Mesodermal cell (in vitro differentiated cells): ENCODE measurements around the gene HSD17B3.
"Not testable (repeated sequence)": the region's sequence is repeated elsewhere in the genome, so short reads cannot be mapped to it uniquely, and the experiment has no call there.

Experiments
- H3K27ac ChIP-seq: 2 replicates; pipeline ENCODE4 v1.7.0; 2013; ENCODE audit warnings: mild to moderate bottlenecking, low read depth, low read length, moderate library complexity; ENCODE audit not compliant: severe bottlenecking
- H3K36me3 ChIP-seq: 2 replicates; pipeline ENCODE4 v1.7.1; 2013; ENCODE audit warnings: mild to moderate bottlenecking, low read length, moderate library complexity; ENCODE audit not compliant: control insufficient read depth, insufficient read depth
- H3K4me1 ChIP-seq: one replicate; pipeline ENCODE4 v1.7.1; 2013; ENCODE audit warnings: mild to moderate bottlenecking, low read length; ENCODE audit not compliant: insufficient read depth, control insufficient read depth, poor library complexity, severe bottlenecking
- H3K4me3 ChIP-seq: 2 replicates; pipeline ENCODE4 v1.7.0; 2013; ENCODE audit warnings: low read length, control low read depth, mild to moderate bottlenecking; ENCODE audit not compliant: insufficient read depth, poor library complexity, severe bottlenecking; ENCODE audit errors: extremely low read depth
- H3K9me3 ChIP-seq: 2 replicates; pipeline ENCODE4 v1.7.1; 2013; ENCODE audit warnings: mild to moderate bottlenecking, low read length, moderate library complexity; ENCODE audit not compliant: control insufficient read depth
- WGBS, 2 experiments: methylation state at CpG; one replicate each; pipeline ENCODE4 v1.1.5; 2013; ENCODE audit warnings: missing lambda C conversion rate in 2 of 2; ENCODE audit not compliant: insufficient coverage in 2 of 2; 5-methylcytosine and 5-hydroxymethylcytosine counted together

HSD17B3 gene

DNA sequence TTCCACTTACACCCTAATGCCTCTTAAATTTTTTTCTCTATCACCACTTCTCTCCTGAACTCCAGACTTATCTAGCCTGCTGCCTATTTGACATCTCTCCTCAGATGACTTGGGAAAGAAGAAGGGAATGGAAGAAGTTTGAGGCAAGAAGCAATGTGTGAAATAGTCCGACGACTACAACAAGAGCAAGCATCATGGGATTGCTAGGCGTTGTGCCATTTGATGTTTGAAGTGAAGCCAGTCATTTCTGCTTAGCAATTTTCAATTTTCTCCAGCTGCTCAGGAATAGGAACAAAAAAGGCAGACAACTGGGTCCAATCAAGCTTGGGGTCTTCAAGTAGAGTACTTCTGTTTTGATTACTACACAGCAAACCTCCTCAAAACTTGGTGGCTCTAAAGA, 106.4 kb downstream of the HSD17B3 start:
- Histone ChIP-seq H3K27ac (no peak overlapping the region), H3K4me1 (peaks cover 6% of the 10 kb centered on the region), H3K9me3 (no peaks in the 10 kb centered on the region), H3K4me3 (no peak overlapping the region), H3K36me3 (no peaks in the 10 kb centered on the region)
- WGBS, 2 experiments = 83 to 97% methylated on average over 2 to 3 of the region's 3 CpGs

DNA sequence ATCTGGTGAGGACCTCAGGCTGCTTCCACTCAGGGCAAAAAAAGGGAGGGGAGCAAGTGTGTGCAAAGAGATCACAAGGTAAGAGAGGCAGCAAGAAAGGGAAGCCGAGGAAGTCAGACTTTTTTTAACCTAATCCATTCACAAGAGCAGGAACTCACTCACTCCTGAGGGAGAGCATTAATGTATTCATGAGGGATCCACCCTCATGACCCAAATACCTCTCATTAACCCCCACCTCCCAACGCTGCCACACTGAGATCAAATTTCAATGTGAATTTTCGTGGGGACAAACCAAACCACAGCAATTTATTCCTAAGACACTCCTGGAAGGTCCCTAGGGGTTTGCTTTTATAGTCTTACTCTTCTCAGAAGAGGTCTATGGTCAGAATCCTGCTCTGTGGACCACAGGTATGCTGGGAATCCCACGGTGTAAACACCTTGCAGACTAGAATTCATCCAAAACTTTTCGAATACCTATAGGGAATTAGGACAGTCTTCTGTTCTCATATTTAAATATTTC, 108.7 kb downstream of the HSD17B3 start:
- 54 to 69% methylated on average over 2 of the region's 5 CpGs for WGBS, 2 experiments
- H3K27ac ChIP-seq = no peak overlapping the region
- peaks cover 9% of the 10 kb centered on the region for H3K9me3 ChIP-seq
- H3K4me1 ChIP-seq = peaks cover 6% of the 10 kb centered on the region
- H3K36me3 ChIP-seq = no peaks in the 10 kb centered on the region
- no peak overlapping the region for H3K4me3 ChIP-seq

DNA sequence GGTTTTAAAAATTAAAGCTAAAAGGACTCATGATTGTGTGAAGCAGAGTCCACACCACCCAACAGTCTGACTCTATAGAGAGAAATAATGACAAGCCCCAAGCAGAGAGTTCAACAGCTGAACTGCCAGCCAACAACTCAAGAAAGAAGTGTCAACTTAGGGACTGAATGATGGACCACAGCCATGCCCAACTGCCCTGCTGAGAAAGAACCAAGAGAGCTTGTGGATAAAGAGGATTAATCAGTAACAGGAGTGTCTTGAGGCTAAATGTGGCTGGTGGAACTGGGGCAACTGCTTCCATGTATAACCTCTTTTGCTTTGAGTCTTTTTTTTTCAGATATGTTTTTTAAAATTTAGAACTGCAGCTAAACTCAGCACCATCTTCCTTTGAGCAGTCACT, 109.3 kb downstream of the HSD17B3 start:
- H3K4me1 ChIP-seq = peaks cover 3% of the 10 kb centered on the region
- no peak overlapping the region for H3K4me3 ChIP-seq
- H3K36me3 ChIP-seq = no peaks in the 10 kb centered on the region
- H3K27ac ChIP-seq = no peak overlapping the region
- peaks cover 9% of the 10 kb centered on the region for H3K9me3 ChIP-seq

DNA sequence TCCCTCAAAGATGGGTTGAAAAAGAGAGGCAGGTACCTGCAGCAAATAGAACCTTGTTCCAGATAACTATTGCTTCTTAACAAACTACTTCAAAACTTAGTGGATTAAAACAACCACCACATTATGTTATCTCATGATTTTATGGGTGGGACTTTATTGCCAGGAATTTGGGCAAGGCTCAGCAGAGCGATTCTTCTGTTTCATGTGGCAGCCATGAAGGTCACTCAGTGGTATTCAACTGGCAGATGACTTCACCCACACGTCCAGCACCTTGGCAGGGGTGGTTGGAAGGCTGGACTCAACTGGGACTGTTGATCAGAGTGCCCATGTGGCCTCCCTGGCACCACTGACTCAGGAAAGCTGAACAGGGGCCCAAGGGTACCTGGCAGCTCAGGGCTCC, 112.0 kb downstream of the HSD17B3 start:
- peaks cover 17% of the 10 kb centered on the region for H3K9me3 ChIP-seq
- peaks cover 8% of the 10 kb centered on the region for H3K4me1 ChIP-seq
- H3K36me3 ChIP-seq = no peaks in the 10 kb centered on the region
- no peak overlapping the region for H3K4me3 ChIP-seq
- WGBS, 2 experiments = 80 to 83% methylated on average over 1 to 2 of the region's 2 CpGs
- H3K27ac ChIP-seq = no peak overlapping the region

DNA sequence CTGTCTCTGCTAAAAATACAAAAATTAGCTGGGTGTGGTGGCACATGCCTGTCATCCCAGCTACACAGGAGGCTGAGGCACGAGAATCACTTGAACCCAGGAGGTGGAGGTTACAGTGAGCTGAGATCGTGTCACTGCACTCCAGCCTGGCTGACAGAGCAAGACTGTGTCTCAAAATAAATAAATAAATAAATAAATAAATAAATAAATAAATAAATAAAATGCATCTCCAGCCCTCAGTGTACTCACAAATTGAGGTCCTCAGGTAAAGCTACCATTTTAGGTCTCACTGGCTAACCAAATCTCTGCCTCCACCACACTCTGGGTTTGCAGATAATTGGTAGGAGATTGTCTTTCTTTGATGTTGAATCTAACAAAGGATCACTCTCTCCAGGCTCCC, 112.4 kb downstream of the HSD17B3 start:
- 89% methylated on average over 1 of the region's 2 CpGs; no CpG with 5 or more reads in 1 of the 2 experiments for WGBS, 2 experiments
- H3K36me3 ChIP-seq, H3K4me1 ChIP-seq, H3K4me3 ChIP-seq, H3K27ac ChIP-seq: not testable (repeated sequence)
- peaks cover 17% of the 10 kb centered on the region for H3K9me3 ChIP-seq

DNA sequence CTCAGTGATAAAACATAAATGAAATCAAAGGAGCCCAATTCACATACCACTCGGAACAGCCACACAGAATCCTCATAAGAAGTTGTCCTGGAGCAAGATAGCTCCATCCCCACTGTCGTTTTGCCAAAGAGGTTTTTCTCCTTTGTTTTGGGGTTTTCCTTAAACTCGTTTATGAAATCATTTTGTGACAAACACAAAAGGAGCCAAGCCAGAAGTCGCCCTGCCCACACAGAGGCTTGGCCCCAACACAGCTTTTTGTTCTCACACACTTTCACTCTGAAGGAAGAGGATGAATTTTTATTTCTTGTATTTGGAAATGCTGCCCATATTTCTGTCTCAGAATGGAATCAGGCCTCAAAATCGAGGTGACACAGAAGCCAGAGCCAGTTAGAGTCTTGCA, 113.4 kb downstream of the HSD17B3 start:
- 84 to 90% methylated on average over 2 to 4 of the region's 5 CpGs for WGBS, 2 experiments
- peaks cover 8% of the 10 kb centered on the region for H3K4me1 ChIP-seq
- H3K9me3 ChIP-seq = peaks cover 17% of the 10 kb centered on the region
- H3K27ac ChIP-seq = no peak overlapping the region
- H3K36me3 ChIP-seq = no peaks in the 10 kb centered on the region
- H3K4me3 ChIP-seq = no peak overlapping the region

DNA sequence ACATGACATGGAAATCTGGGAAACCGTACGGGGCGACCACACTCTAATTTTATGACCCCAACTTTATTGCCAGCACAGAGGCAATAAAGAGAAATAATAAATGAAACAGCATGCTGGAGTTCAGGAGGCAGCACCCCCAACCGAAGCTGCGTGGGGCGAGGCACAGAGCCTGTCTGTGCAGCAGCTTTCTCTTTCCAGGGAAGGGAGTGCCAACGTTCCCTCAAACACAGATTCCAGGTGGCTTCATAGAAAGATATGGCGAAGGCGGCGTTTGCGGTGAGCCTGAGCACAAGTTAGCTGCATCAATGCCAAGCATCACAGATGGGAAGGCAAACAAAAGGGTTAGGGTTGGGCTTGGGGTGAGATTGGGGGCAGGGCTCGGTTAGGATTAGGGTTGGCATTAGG, 114.8 kb downstream of the HSD17B3 start:
- peaks cover 17% of the 10 kb centered on the region for H3K9me3 ChIP-seq
- peaks cover 8% of the 10 kb centered on the region for H3K4me1 ChIP-seq
- no peak overlapping the region for H3K4me3 ChIP-seq
- 81 to 83% methylated on average over 9 to 11 of the region's 12 CpGs for WGBS, 2 experiments
- H3K36me3 ChIP-seq = no peaks in the 10 kb centered on the region
- no peak overlapping the region for H3K27ac ChIP-seq

DNA sequence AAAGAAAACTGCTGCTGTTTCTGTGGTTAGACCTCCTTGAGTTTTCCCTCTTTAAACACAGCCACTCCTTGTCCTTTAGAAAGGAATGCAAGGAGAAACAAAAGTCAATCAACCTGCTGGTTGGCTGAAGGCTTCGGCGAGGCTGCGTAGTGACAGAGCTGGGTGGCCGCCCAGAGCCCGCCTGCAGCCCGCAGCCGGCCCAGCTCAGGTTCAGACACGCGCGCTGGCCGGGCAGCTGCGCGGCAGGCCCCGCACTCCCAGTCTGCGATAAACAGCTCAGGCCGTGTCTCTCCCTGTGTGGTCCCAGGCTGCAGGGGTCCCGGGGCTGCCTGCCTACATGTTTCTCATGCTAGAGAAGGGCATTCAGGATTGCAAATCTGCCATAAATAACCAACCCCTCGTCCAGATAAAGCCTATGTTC, 115.4 kb downstream of the HSD17B3 start:
- Histone ChIP-seq H3K9me3 (peaks cover 17% of the 10 kb centered on the region), H3K4me1 (peaks cover 8% of the 10 kb centered on the region), H3K36me3 (no peaks in the 10 kb centered on the region), H3K27ac (peak overlapping the region; percentile 11), H3K4me3 (no peak overlapping the region)
- 7 to 9% methylated on average over 18 of the region's 18 CpGs for WGBS, 2 experiments

DNA sequence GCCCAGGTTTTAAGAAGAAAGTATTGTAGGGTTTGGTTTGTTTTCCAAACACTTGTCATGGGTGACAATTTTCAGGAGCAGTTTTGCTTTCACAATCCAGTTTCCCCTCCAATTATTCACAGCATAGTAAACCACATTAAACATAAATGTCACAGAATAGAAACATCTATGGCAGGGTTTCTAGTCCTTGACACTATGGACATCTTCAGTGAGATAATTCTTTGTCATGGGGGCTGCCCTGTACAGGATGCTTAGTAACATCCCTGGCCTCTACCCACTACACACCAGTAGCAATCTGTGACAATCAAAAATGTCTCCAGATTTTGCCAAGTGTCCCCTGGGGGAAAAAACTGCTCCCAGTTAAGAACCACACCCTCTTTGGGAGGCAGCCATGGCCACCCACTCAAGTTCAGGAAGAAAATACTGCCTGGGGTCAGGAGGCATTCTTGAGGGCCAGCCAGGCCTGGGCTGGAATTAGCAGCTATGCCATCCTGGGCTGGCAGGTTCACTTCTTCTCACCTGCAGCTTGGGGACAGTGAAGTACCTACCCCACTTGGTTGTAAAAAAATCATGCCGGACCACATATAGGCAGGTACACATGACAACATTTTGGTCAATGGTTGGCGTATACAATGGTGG, 116.3 kb downstream of the HSD17B3 start:
- no peaks in the 10 kb centered on the region for H3K36me3 ChIP-seq
- H3K4me1 ChIP-seq = peaks cover 8% of the 10 kb centered on the region
- 94 to 100% methylated on average over 2 of the region's 2 CpGs for WGBS, 2 experiments
- H3K9me3 ChIP-seq = peaks cover 17% of the 10 kb centered on the region
- no peak overlapping the region for H3K27ac ChIP-seq
- no peak overlapping the region for H3K4me3 ChIP-seq
